Astrocyte (in vitro differentiated cells and primary cell): ENCODE results near the gene RFTN1.

Experiments used
- EZH2 ChIP-seq: IDR thresholded peaks from 2 replicates; pipeline ENCODE4 v1.6.1; 2012; ENCODE audit warnings: mild to moderate bottlenecking, low read length, inconsistent platforms; ENCODE audit not compliant: insufficient read depth
- TF ChIP-seq, protein P1 (sequence below): IDR thresholded peaks from 2 replicates; pipeline ENCODE4 v1.5.1; 2011; ENCODE audit warnings: low read depth, mild to moderate bottlenecking, inconsistent platforms, low read length, moderate library complexity; ENCODE audit not compliant: insufficient read depth

DNA sequence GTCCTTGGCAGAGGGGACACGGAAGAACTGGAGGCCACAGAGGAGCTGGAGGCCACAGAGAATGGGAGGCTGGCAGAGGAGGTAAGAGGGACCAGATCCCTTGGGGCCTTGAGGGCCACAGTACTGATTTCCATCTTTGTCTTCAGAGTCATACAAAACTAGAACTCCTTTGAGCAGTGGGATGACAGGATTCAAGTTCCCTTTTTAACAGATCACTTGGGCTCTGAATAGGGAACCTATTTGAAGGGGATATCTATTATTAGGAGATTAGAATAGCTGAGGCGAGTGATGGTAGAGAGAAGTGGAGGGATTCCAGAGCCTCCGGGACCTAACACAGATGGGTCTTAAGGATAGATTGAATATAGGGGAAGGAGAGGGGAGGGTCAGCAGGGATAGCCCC is 192.8 kb downstream of the RFTN1 start:
- TF ChIP-seq EZH2 = no peak
- TF ChIP-seq, protein P1, sequence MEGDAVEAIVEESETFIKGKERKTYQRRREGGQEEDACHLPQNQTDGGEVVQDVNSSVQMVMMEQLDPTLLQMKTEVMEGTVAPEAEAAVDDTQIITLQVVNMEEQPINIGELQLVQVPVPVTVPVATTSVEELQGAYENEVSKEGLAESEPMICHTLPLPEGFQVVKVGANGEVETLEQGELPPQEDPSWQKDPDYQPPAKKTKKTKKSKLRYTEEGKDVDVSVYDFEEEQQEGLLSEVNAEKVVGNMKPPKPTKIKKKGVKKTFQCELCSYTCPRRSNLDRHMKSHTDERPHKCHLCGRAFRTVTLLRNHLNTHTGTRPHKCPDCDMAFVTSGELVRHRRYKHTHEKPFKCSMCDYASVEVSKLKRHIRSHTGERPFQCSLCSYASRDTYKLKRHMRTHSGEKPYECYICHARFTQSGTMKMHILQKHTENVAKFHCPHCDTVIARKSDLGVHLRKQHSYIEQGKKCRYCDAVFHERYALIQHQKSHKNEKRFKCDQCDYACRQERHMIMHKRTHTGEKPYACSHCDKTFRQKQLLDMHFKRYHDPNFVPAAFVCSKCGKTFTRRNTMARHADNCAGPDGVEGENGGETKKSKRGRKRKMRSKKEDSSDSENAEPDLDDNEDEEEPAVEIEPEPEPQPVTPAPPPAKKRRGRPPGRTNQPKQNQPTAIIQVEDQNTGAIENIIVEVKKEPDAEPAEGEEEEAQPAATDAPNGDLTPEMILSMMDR = no peak
